SK-N-MC (cell line): ENCODE measurements around the gene RFX3.

ENCODE experiments used
- DNase-seq: peaks from one replicate; pipeline ENCODE4 v3.0.0-alpha.2; 2011; ENCODE audit warnings: low read depth, low spot score
- H3K27ac ChIP-seq: fragments of 200-600 bp; sonication (generic); 2 replicates; pipeline ENCODE4 v1.5.1; 2016; ENCODE audit warnings: mixed run types
- H3K36me3 ChIP-seq: fragments of 200-600 bp; sonication (generic); 2 replicates; pipeline ENCODE4 v1.6.1; 2017; ENCODE audit warnings: antibody characterized with exemption, low read length, mixed read lengths; ENCODE audit not compliant: insufficient read depth
- H3K4me3 ChIP-seq: fragments of 200-600 bp; sonication (generic); 2 replicates; pipeline ENCODE4 v1.5.1; 2016
- H3K9ac ChIP-seq: fragments of 200-600 bp; sonication (generic); 2 replicates; pipeline ENCODE4 v1.8.0; 2017; ENCODE audit warnings: mixed run types, mixed read lengths; ENCODE audit not compliant: insufficient read length
- H3K9me3 ChIP-seq: fragments of 200-600 bp; sonication (generic); 2 replicates; pipeline ENCODE4 v1.6.1; 2017; ENCODE audit warnings: low read depth, mild to moderate bottlenecking, antibody characterized with exemption, low read length, moderate library complexity, mixed read lengths
- EZH2 ChIP-seq: fragments of 200-600 bp; sonication (generic); IDR thresholded peaks from one replicate; pipeline ENCODE4 v1.6.1; 2017; ENCODE audit warnings: antibody characterized with exemption
- FOXP2 ChIP-seq: optimal IDR thresholded peaks from 2 replicates; pipeline ENCODE3; 2011; ENCODE audit warnings: mild to moderate bottlenecking, moderate library complexity; ENCODE audit not compliant: insufficient read depth; ENCODE audit errors: extremely low read length, control extremely low read depth
- POLR2AphosphoS5 ChIP-seq: IDR thresholded peaks from 2 replicates; pipeline ENCODE4 v1.6.1; 2012; ENCODE audit warnings: mild to moderate bottlenecking, low read depth, low read length, borderline replicate concordance

RFX3 gene

DNA sequence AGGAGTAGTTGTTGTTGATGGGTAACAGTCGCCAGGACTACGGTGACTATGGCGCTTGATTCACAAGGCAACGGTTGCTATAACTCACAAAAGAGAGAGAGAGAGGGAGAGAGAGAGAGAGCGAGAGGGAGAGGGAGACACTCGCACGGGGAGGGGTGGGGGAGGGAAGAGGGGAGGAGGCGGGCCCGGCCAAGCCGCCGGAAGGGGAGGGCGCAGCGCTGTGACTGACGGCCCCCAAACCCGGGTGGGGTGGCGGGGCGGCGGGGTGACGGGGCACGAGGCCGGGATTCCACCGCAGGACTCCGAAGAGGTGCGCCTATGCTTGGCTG is at the start of gene RFX3:
RFX3 (minus strand) TSS at position 166 of the 329 bp plus-strand sequence. CDS start 130,413 bp downstream, outside the sequence.
- peaks cover 3% of the 10 kb centered on the region; the same call in 1 of the 2 replicates for H3K36me3 ChIP-seq
- no peak for DNase-seq
- H3K9me3 ChIP-seq = no peaks in the 10 kb centered on the region
- H3K9ac ChIP-seq = peak within 1 kb of the TSS; percentile 100
- peak within 1 kb of the TSS; percentile 96 for H3K4me3 ChIP-seq
- peak within 1 kb of the TSS; percentile 100 for H3K27ac ChIP-seq
- TF ChIP-seq EZH2 (no peak), POLR2AphosphoS5 (no peak), FOXP2 (no peak)

GRCh38 chr9:3571500-3571899 is 45.7 kb upstream of the RFX3 start:
- DNase-seq = no peak
- Histone ChIP-seq H3K4me3 (no peak overlapping the region), H3K36me3 (no peaks in the 10 kb centered on the region), H3K9ac (no peak overlapping the region), H3K9me3 (no peaks in the 10 kb centered on the region), H3K27ac (no peak overlapping the region)
- TF ChIP-seq FOXP2 (no peak), POLR2AphosphoS5 (no peak), EZH2 (no peak)

DNA sequence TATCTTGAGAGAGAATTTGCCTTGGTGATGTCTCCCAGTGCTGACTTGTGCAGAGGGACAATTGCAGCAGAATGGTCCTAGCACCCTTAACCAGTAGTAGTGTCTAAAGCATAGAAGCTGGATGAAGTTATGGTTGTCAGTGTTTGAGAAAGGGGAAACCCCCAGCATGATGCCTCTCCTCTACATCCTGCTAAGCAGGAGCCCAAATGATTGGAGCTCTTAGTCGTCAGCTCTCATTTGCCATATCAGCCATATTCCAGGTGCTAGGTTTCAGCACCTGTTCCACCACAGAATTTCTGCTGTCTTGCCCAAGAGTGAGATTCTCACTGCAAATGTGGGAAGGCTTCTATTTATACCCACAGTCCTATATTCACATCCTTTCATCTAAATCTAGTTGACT is 43.7 kb upstream of the RFX3 start:
- TF ChIP-seq POLR2AphosphoS5 (no peak), FOXP2 (no peak), EZH2 (no peak)
- Histone ChIP-seq H3K4me3 (no peak overlapping the region), H3K27ac (no peak overlapping the region), H3K36me3 (no peaks in the 10 kb centered on the region), H3K9me3 (no peaks in the 10 kb centered on the region), H3K9ac (no peak overlapping the region)
- DNase-seq = no peak

GRCh38 chr9:3567988-3568387 is 42.2 kb upstream of the RFX3 start:
- no peak overlapping the region for H3K4me3 ChIP-seq

DNA sequence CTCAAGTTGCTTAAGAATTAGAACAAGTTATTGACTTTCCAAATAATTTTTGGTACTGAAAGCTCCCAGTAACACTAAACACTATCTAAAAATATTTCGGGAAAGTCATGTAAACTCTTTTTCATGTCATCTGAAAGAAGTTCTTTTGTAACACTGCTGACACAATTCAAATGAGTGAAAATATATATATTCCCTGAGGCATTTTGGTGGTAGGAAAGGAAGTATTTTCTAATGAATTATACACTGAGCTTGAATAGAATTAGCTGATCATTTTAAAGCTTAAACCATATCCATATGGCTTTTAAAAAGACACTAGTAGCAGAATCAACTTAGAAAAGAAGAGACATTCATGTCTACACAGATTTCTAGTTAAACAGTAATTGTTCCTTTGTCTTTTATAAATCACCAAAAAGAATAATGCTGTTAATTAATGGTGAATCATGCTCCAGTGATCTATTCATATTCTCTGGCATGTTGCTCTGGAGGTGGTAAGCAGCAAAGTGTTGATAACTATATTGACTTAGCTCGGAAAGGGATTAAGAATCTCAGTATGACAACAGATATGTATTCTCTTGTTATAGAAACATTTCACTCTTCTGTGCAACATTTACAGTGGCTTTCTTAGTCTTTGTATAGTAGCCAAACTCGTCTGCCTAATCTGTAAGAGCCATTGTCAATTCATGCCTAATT is 27.4 kb upstream of the RFX3 start:
- no peaks in the 10 kb centered on the region for H3K9me3 ChIP-seq
- no peaks in the 10 kb centered on the region for H3K36me3 ChIP-seq
- no peak overlapping the region for H3K9ac ChIP-seq
- DNase-seq = peak; percentile 87
- H3K27ac ChIP-seq = peak overlapping the region; percentile 73
- peak overlapping the region; percentile 65 for H3K4me3 ChIP-seq
- peak; percentile 48; the same call in 1 of the 2 replicates for TF ChIP-seq POLR2AphosphoS5
- TF ChIP-seq FOXP2 = no peak

More at GRCh38 chr9:3567988-3568387, 42.2 kb upstream of the RFX3 start:
- H3K36me3 ChIP-seq = no peaks in the 10 kb centered on the region
- no peak for TF ChIP-seq FOXP2
- no peak for TF ChIP-seq POLR2AphosphoS5
- TF ChIP-seq EZH2 = no peak
- H3K9ac ChIP-seq = no peak overlapping the region
- DNase-seq = no peak
- no peaks in the 10 kb centered on the region for H3K9me3 ChIP-seq
- no peak overlapping the region for H3K27ac ChIP-seq

DNA sequence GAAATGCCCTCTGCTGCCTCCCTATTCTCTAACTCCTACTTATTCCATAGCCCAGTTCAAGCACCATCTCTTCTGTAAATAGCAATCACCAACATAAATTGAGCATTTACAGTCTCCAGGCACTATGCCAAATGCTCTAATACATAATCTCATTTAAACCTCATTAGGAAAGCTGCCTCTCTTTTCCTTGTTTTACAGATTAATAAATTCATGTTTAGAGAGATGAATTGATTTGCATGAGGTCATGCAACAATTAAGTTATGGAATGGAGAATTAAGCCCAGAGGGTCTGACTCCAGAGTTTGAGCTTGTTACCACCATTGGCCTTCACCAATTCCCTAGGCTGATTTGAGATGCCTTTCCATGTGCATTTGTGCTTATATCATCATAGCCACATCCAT is 23.4 kb upstream of the RFX3 start:
- TF ChIP-seq EZH2 (no peak), FOXP2 (no peak), POLR2AphosphoS5 (no peak)
- H3K9ac ChIP-seq = no peak overlapping the region

GRCh38 chr9:3548648-3549047 is 22.8 kb upstream of the RFX3 start:
- no peak overlapping the region for H3K27ac ChIP-seq
- H3K9me3 ChIP-seq = no peaks in the 10 kb centered on the region
- DNase-seq = no peak
- no peak overlapping the region for H3K4me3 ChIP-seq
- no peak overlapping the region for H3K9ac ChIP-seq
- H3K36me3 ChIP-seq = no peaks in the 10 kb centered on the region
- TF ChIP-seq POLR2AphosphoS5 (no peak), EZH2 (no peak), FOXP2 (no peak)

More for the DNA sequence above, 23.4 kb upstream of the RFX3 start:
- H3K36me3 ChIP-seq = no peaks in the 10 kb centered on the region
- no peak overlapping the region for H3K27ac ChIP-seq
- no peak overlapping the region for H3K4me3 ChIP-seq
- H3K9me3 ChIP-seq = no peaks in the 10 kb centered on the region
- DNase-seq = no peak

DNA sequence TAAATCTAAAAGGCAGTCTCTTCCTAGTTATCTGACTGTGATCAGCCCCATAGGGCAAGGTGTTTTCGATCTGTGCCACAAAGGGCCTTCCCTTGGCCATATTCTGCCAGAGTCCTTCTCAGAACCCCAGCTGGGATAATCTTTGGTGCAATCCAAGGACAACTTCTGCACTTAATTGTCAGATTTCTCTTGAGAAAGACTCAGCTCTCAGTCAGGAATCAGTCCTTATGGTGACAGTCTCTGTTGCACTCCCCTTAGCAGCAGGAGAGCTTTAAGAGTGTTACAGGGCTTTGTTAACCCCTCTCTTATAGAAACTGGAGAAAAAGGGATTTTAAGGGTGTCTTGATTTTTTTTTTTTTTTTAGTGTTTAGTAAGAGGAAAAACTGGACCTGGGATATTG is 15.4 kb upstream of the RFX3 start:
- Histone ChIP-seq H3K27ac (no peak overlapping the region), H3K9ac (no peak overlapping the region), H3K9me3 (no peaks in the 10 kb centered on the region), H3K36me3 (no peaks in the 10 kb centered on the region), H3K4me3 (no peak overlapping the region)
- TF ChIP-seq FOXP2 (no peak), EZH2 (no peak), POLR2AphosphoS5 (no peak)
- DNase-seq = no peak

- Histone ChIP-seq H3K9me3 (no peaks in the 10 kb centered on the region), H3K36me3 (no peaks in the 10 kb centered on the region), H3K27ac (no peak overlapping the region), H3K9ac (no peak overlapping the region), H3K4me3 (no peak overlapping the region)
- TF ChIP-seq EZH2 (no peak), FOXP2 (no peak), POLR2AphosphoS5 (no peak)
- DNase-seq = no peak
Observed at GRCh38 chr9:3534614-3535404, 9.0 kb upstream of the RFX3 start.
